Endothelial cell of umbilical vein (primary cell): ENCODE results near the gene NR1D1. TPM values are rescaled to one million over a fixed set of nuclear protein-coding genes. Genes with fewer than 3 reads are reported as not detected.

Experiments
- BruUV-seq: library from RNA; stranded (reverse); fragments of 400-500 nt; replicated peaks from 2 replicates; lab custom pipeline; 2021; lab: Mats Ljungman, UMichigan
- CTCF ChIA-PET: fragments of 300-600, 350-600 bp; sonication (Branson Sonifier 250); formaldehyde crosslinking; loops from one replicate; lab custom pipeline; 2021; ENCODE audit warnings: antibody characterized with exemption, inconsistent platforms; lab: Charles Lee
- POLR2A ChIA-PET: fragments of 300-600, 350-600 bp; sonication (Branson Sonifier 250); formaldehyde crosslinking; loops from one replicate; lab custom pipeline; 2021; ENCODE audit warnings: antibody characterized with exemption, inconsistent platforms; lab: Charles Lee
- DNase-seq: peaks from one replicate; pipeline ENCODE4 v3.0.0-alpha.2; 2011; ENCODE audit warnings: low read depth, low spot score
- FAIRE-seq: peaks from 2 replicates; lab custom pipeline; 2011; peaks lifted over from hg19 to GRCh38; lab: Jason Lieb, UNC
- H2AFZ ChIP-seq: 2 replicates; pipeline ENCODE4 v1.6.0; 2012; ENCODE audit warnings: low read depth, low read length, control low read depth, inconsistent platforms
- H3K27ac ChIP-seq: 2 replicates; pipeline ENCODE4 v1.5.1; 2011; ENCODE audit warnings: low read depth, mild to moderate bottlenecking, control low read depth, low read length, moderate library complexity; ENCODE audit not compliant: insufficient read depth
- H3K27me3 ChIP-seq, 2 experiments: 2 replicates each; pipeline versions ENCODE4 v1.6.0 to v1.6.1; 2011; ENCODE audit warnings: low read length in 2 of 2, mixed read lengths in 1 of 2; ENCODE audit not compliant: control insufficient read depth in 2 of 2, insufficient read depth in 2 of 2
- H3K36me3 ChIP-seq, 2 experiments: 2 replicates in 1 of 2; 3 replicates in 1 of 2; pipeline ENCODE4 v1.5.1; 2011; ENCODE audit warnings: low read length in 2 of 2, mild to moderate bottlenecking in 1 of 2, moderate library complexity in 1 of 2; ENCODE audit not compliant: control insufficient read depth in 2 of 2, insufficient read depth in 2 of 2; ENCODE audit errors: extremely low read depth in 1 of 2
- H3K4me1 ChIP-seq: 3 replicates; pipeline ENCODE4 v1.5.1; 2011; ENCODE audit warnings: mild to moderate bottlenecking, low read length; ENCODE audit not compliant: control insufficient read depth, insufficient read depth; ENCODE audit errors: extremely low read depth
- H3K4me2 ChIP-seq: 2 replicates; pipeline ENCODE4 v1.6.1; 2011; ENCODE audit warnings: low read length, control low read depth, mixed read lengths; ENCODE audit not compliant: insufficient read depth
- H3K4me3 ChIP-seq, 3 experiments: fragments of 200-600 bp in 1 of 3; sonication (generic), shearing (Covaris generic) in 1 of 3; replicated peaks in 1 of 3; 2 replicates each; pipeline ENCODE4 v1.5.1; 2011 to 2016; ENCODE audit warnings: control low read depth in 3 of 3, low read length in 3 of 3, mild to moderate bottlenecking in 2 of 3, inconsistent platforms in 1 of 3, low read depth in 1 of 3, moderate library complexity in 1 of 3; ENCODE audit not compliant: insufficient read depth in 1 of 3
- H3K79me2 ChIP-seq: 2 replicates; pipeline ENCODE4 v1.6.0; 2012; ENCODE audit warnings: low read length, inconsistent platforms; ENCODE audit not compliant: control insufficient read depth, insufficient read depth
- H3K9ac ChIP-seq: replicated peaks from 2 replicates; pipeline ENCODE3; 2011; ENCODE audit warnings: low read length, control low read depth; ENCODE audit not compliant: insufficient read depth; ENCODE audit errors: extremely low read depth
- H3K9me1 ChIP-seq: replicated peaks from 3 replicates; pipeline ENCODE4 v1.6.0; 2011; ENCODE audit warnings: mild to moderate bottlenecking, low read length; ENCODE audit not compliant: control insufficient read depth, insufficient read depth; ENCODE audit errors: extremely low read depth
- H3K9me3 ChIP-seq: replicated peaks from 2 replicates; pipeline ENCODE4 v1.5.1; 2012; ENCODE audit warnings: low read length, inconsistent platforms; ENCODE audit not compliant: control insufficient read depth, insufficient read depth
- H4K20me1 ChIP-seq: replicated peaks from 2 replicates; pipeline ENCODE3; 2011; ENCODE audit warnings: mild to moderate bottlenecking, low read length; ENCODE audit not compliant: control insufficient read depth, insufficient read depth; ENCODE audit errors: extremely low read depth
- CTCF ChIP-seq, 2 donors: IDR thresholded peaks; 1 replicate in 1 of 2; 2 replicates in 1 of 2; pipeline ENCODE4 v1.5.1; 2011; ENCODE audit warnings: low read length in 2 of 2, mild to moderate bottlenecking in 2 of 2, moderate library complexity in 2 of 2, control low read depth in 1 of 2, inconsistent platforms in 1 of 2, low read depth in 1 of 2; ENCODE audit not compliant: insufficient read depth in 1 of 2; ENCODE audit errors: extremely low read depth in 1 of 2
- EZH2 ChIP-seq: IDR thresholded peaks from 2 replicates; pipeline ENCODE4 v1.6.1; 2012; ENCODE audit warnings: borderline replicate concordance, low read depth, mild to moderate bottlenecking, moderate library complexity, low read length, inconsistent platforms; ENCODE audit not compliant: severe bottlenecking
- FOS ChIP-seq: IDR thresholded peaks from 2 replicates; pipeline ENCODE4 v1.6.1; 2011; ENCODE audit warnings: mild to moderate bottlenecking, low read length, moderate library complexity, borderline replicate concordance; ENCODE audit not compliant: insufficient read depth
- GATA2 ChIP-seq: IDR thresholded peaks from 2 replicates; pipeline ENCODE4 v1.7.0; 2011; ENCODE audit warnings: low read depth, mild to moderate bottlenecking, moderate library complexity, mixed read lengths, low read length; ENCODE audit not compliant: insufficient read length, insufficient read depth
- JUN ChIP-seq: IDR thresholded peaks from 2 replicates; pipeline ENCODE4 v1.6.1; 2011; ENCODE audit warnings: borderline replicate concordance, low read depth; ENCODE audit not compliant: insufficient read length, insufficient read depth
- MAX ChIP-seq: IDR thresholded peaks from 2 replicates; pipeline ENCODE4 v1.6.1; 2011; ENCODE audit not compliant: insufficient read depth, insufficient read length
- MYC ChIP-seq: IDR thresholded peaks from one replicate; pipeline ENCODE4 v1.6.1; 2011; ENCODE audit warnings: mild to moderate bottlenecking, low read depth, low read length
- POLR2A ChIP-seq: IDR thresholded peaks from 2 replicates; pipeline ENCODE4 v1.6.1; 2012; ENCODE audit warnings: low read depth, mild to moderate bottlenecking, control low read depth, low read length
- POLR2AphosphoS5 ChIP-seq: IDR thresholded peaks from 2 replicates; pipeline ENCODE4 v1.6.1; 2012; ENCODE audit warnings: low read depth, mild to moderate bottlenecking, control low read depth, low read length, moderate library complexity; ENCODE audit not compliant: insufficient read depth
- dilution Hi-C: fragments of 300-500 bp; cut with MboI; formaldehyde crosslinking; loops from one replicate; pipeline ENCODE4 v1.15.0; 2019; ENCODE audit warnings: low sequenced_read_pairs; ENCODE audit not compliant: extremely low pct_ligation_motif_present
- intact Hi-C: fragments of 100-400 bp; cut with micrococcal nuclease; formaldehyde crosslinking; loops from one replicate; pipeline ENCODE4 v1.10.0; 2022
- polyA plus RNA-seq, 4 experiments: library from polyadenylated mRNA; depleted of rRNA in 3 of 4; stranded (reverse) in 3 of 4; unstranded in 1 of 4; fragments of >200 nt; gene quantifications; 2 replicates each; pipeline versions ENCODE4 v1.2.1 to v1.2.3, GENCODE V29; 2011 to 2012; ENCODE audit warnings: missing spikeins in 1 of 4
- total RNA-seq: library from RNA; stranded (reverse); gene quantifications from 2 replicates; pipeline ENCODE4 v1.2.3, GENCODE V29; 2021

NR1D1 gene
- total and polyA plus RNA-seq, 2 donors (not counting 3 experiments of a cell fraction or from before 2014, with no cell fraction given) = 2.5 to 5.2 TPM

- no peak overlapping the region for H3K27ac ChIP-seq
- no peaks in the 10 kb centered on the region for H4K20me1 ChIP-seq
- POLR2A ChIA-PET = no interaction called here
- CTCF ChIA-PET = interaction anchor here (1.5 to 6.8 kb wide), 10 partner anchors 9 to 66 kb away, joined by 4 to 62 read pairs (median 22); partner anchors contain the start of genes CSF3, MED24 and NR1D1
- H3K9ac ChIP-seq = no peak overlapping the region
- no peaks in the 10 kb centered on the region for H3K79me2 ChIP-seq
- TF ChIP-seq MAX = no peak
- DNase-seq (no peak), FAIRE-seq (no peak)
- H3K4me3 ChIP-seq = no peak overlapping the region
- no peaks in the 10 kb centered on the region for H3K9me3 ChIP-seq
- H3K4me2 ChIP-seq = no peak overlapping the region
- no TSS peak for BruUV-seq
- H3K36me3 ChIP-seq = peaks cover 0 to 10% of the 10 kb centered on the region in 2 experiments
- H3K9me1 ChIP-seq = no peaks in the 10 kb centered on the region
- intact Hi-C loops = no loop called here
- dilution Hi-C loops = no loop called here
- no peaks in the 10 kb centered on the region for H3K27me3 ChIP-seq
- peaks cover 11% of the 10 kb centered on the region for H3K4me1 ChIP-seq
- no peak overlapping the region for H2AFZ ChIP-seq
Measured at GRCh38 chr17:40076591-40076990, 23.8 kb downstream of the NR1D1 start.

GRCh38 chr17:40075942-40076498, 24.4 kb downstream of the NR1D1 start:
- H3K9ac ChIP-seq = no peak overlapping the region
- H3K36me3 ChIP-seq = peaks cover 0 to 10% of the 10 kb centered on the region in 2 experiments
- no peak overlapping the region for H2AFZ ChIP-seq
- TF ChIP-seq FOS (no peak), CTCF (IDR thresholded peaks at IDR 0.05; ENCODE audit: extremely low read depth in 1 of 2, insufficient read depth in 1 of 2, low read depth in 1 of 2, low read length in 2 of 2) (no peak), POLR2A (no peak), GATA2 (no peak), POLR2AphosphoS5 (no peak), MYC (no peak), EZH2 (no peak), MAX (no peak), JUN (no peak)
- H3K4me2 ChIP-seq = no peak overlapping the region
- H3K4me3 ChIP-seq = no peak overlapping the region
- H3K4me1 ChIP-seq = peaks cover 13% of the 10 kb centered on the region
- no peak overlapping the region for H3K27ac ChIP-seq
- DNase-seq (no peak), FAIRE-seq (no peak)
- CTCF ChIA-PET = interaction anchor here (0.6 to 6.8 kb wide), 29 partner anchors 9 to 1319 kb away, joined by 3 to 62 read pairs (median 9); partner anchors contain the start of genes CSF3, MED24, MSL1 and NR1D1
- intact Hi-C loops (loop anchor here (1.0 kb wide), 2 partner anchors 35 to 63 kb away; no protein-coding TSS in a partner anchor), dilution Hi-C loops (no loop called here)
- BruUV-seq = no TSS peak
- H3K9me3 ChIP-seq = no peaks in the 10 kb centered on the region
- POLR2A ChIA-PET = no interaction called here
- H3K27me3 ChIP-seq = no peaks in the 10 kb centered on the region
- H3K79me2 ChIP-seq = no peaks in the 10 kb centered on the region
- H3K9me1 ChIP-seq = no peaks in the 10 kb centered on the region
- H4K20me1 ChIP-seq = no peaks in the 10 kb centered on the region
